LNCAP (cell line): ENCODE results near the gene RING1.

Experiments
- CTCF ChIP-seq: fragments of 450-650 bp; IDR thresholded peaks from 2 replicates; pipeline ENCODE4 v1.5.1; 2017; ENCODE audit warnings: mild to moderate bottlenecking

The RING1 gene

DNA sequence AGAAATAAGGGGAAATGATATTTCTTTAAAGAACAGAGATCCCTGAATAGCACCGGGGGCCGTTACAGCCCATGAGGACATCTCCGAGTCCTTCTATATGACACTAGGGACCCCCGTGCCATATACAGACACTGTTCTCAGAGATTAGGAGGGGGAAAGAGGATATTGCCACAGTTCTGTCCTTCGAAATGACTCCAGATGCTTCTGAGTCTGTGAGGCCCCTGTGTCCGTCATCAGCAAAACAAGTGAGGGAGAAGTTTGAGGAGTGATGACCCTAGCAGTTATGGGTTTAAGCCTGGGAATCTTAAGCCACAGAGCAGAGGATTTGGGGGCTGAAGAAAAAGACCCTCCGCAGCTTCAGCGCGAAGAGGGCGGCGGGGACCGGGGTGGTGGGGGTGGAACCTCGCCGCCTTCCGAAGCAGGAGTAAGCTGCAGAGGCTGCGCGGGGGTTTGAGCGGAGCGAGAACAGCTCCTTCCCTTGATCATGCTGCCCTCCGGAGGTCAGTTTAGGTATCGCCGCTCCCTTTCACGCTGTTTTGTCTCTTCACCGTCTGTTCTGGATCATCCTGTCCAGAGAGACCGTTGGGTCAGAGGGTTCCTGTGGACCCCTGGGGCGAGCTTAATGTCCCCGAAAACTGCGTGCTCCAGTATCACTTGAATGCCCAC is 39.8 kb downstream of the RING1 start:
- TF ChIP-seq CTCF: peak; percentile 71

DNA sequence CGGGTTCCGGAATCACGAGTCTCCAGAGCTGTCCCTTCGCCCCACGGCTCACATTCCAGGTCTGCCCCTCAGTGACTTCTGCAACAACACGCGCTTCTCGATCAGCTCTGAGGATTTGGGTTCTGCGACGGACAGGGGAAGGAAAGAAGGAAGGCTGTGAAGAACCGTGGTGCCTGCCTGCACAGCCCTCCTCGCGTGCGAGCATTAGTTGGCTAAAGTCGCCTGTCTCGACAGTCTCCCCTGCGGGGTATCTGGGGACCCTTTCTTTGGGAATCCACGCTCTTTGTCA is 40.3 kb downstream of the RING1 start:
- TF ChIP-seq CTCF: peak; percentile 26; the same call in 1 of the 2 replicates

DNA sequence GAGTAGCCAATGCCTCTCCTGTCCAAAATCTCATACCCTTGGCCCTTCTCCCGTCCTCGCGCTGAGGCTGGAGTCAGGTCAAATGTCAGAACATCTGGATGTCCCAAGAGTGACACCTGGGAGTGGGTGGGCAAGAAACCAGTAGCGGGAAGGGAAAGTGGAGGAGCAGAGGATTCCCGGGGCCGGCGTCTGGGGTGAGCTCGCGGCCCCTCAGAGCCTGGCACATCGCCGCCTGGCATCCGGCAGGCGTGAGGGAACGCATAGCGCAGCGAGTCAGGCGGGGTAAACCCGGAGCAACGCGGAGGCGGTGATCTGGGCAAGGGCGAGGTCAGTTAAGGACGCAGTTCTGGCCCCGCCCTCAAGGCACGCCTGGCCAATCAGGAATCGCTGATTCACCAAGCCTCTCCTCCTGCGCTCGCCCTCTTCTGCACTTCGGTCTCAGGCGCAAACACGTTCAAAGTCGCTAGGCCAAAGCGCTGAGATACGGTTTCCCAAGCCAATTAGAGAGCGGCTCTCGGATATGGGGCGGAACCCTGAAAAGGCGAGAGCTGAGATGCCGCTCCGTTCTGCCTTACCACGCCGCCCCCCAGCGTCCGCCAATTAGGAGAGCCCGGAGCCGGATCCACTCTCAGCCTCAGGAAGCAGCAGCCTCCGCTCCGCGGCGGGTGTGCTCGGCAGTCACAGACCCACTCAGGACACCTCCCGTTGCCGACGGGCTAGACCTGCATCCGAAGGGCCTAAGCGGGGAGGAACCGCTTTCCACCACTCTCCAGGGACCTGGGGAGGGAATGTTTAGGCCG is 40.8 kb downstream of the RING1 start:
- no peak for TF ChIP-seq CTCF

GRCh38 chr6:33249732-33250630 is 41.7 kb downstream of the RING1 start:
- no peak for TF ChIP-seq CTCF

- no peak for TF ChIP-seq CTCF
Observed at GRCh38 chr6:33250731-33251130, 42.4 kb downstream of the RING1 start.

DNA sequence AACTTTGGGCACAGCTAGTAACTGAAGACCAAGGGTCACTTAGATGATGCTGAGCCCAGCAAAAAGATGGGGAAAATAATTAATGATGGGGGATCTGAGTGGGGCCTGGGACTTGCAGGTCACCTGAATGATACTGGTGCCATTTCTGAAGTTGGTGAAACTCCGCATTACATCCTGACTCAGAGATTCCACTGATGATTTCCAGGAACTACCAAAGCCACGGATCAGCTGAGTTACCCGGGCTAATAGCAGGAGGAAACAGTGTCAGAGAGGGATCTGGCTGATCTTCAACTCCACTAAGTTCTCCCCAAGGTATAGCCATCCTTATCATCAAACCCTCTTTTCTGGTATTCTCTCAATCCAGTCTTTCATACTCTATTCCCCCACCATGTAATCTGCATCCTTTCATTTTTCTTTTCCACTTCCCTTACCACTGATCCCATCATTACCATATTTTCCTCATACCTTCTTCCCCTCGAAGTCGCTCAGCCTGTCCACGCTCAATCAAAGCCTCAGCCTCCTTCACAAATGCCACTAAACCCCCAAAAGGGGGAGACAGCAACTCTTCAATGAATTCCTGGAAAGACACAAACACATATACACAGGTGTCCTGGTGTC is 43.2 kb downstream of the RING1 start:
- TF ChIP-seq CTCF: no peak

GRCh38 chr6:33252759-33253158 is 44.5 kb downstream of the RING1 start:
- no peak for TF ChIP-seq CTCF
